Activated T-cell treated with anti-CD3 and anti-CD28 coated beads, Interleukin-2, amount 50 U/mL, for 1 hour (primary cell): ENCODE data around the gene YEATS2.
"Not testable (repeated sequence)": the region's sequence is repeated elsewhere in the genome, so short reads cannot be mapped to it uniquely, and the experiment has no call there.

ENCODE experiments used
- DNase-seq: peaks from one replicate; pipeline ENCODE4 v3.0.0-alpha.2; 2020

The YEATS2 gene

GRCh38 chr3:183779896-183780465 lies 82.4 kb downstream of the YEATS2 start:
- DNase-seq: no peak

DNA sequence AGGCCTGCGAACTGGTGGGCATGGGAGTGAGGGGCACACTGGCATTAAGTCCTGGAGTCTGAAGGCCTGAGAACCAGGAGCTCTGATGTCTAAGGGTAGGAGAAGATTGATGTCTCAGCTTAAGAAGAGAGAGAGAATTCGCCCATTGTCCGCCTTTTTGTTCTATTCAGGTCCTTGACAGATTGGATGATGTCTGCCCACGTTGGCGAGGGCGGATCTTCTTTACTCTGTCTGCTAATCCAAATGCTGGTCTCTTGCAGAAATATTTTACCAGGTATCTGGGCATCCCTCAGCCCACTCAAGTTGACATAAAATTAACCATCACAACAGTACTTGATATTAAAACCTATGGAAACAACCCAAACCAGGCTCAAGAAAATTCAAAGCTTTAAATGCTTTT lies 83.6 kb downstream of the YEATS2 start:
- DNase-seq: no peak

- no peak for DNase-seq
Measured at GRCh38 chr3:183782576-183783276, 85.1 kb downstream of the YEATS2 start.

- not testable (repeated sequence) for DNase-seq
Measured at GRCh38 chr3:183784503-183784902, 86.9 kb downstream of the YEATS2 start.

DNA sequence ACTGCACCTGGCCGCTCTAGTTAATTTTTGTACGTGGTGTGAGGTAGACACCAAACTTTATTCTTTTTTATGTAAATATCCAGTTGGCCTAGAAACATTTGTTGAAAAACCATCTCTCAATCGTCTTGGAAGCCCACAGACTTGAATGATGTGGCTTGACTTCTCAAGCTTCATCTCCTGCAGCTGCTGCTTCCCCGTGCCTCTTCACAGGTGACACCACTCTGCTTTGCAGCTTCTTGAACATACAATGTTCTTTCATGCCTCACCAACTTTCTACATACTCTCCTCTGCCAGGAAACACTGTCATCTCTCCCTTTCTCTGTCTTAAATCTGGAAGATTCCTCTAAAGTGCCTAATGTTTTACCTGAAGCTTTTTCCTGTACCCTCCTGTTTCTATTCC lies 92.2 kb downstream of the YEATS2 start:
- no peak for DNase-seq

GRCh38 chr3:183790700-183791099 lies 93.1 kb downstream of the YEATS2 start:
- no peak for DNase-seq

- DNase-seq: no peak
Measured at GRCh38 chr3:183792976-183793375, 95.4 kb downstream of the YEATS2 start.

- no peak for DNase-seq
Measured at GRCh38 chr3:183794452-183794851, 96.9 kb downstream of the YEATS2 start.

DNA sequence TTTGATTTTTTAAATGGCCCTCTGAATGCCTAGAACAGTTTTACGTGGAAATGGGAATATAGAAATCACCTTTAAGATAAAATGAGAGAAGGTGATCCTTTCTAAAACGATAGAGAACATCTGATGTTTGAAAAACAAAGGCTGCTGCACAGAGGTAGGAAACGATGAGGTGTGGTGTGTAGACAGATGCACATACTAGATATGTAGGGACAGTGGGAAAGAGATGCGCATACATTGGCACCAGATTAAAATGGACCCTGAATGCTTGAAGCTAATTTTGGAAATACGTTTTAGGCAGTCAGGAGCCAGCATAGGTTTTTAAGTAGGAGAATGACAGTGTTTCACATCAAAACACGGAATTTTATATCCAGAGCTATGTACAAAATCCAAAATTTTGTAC lies 98.8 kb downstream of the YEATS2 start:
- no peak for DNase-seq

DNA sequence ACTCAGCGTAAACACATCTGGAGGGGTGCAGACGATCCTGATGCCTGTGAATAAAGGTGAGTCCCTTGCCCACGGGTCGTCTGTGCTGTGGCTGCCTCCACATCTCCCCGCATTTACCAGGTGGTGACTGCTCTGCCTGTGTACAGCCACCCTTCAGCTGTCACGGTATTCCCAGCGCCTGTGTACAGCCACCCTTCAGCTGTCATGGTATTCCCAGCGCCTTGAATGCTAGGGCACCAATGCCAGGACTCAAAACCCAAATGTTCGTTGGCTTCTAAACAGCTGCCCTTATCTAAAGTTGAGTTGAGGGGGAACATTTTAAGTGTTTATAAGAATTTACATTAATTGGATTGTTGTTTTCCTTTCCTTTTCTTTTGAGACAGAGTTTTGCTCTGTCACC lies 100.4 kb downstream of the YEATS2 start:
- DNase-seq: no peak

DNA sequence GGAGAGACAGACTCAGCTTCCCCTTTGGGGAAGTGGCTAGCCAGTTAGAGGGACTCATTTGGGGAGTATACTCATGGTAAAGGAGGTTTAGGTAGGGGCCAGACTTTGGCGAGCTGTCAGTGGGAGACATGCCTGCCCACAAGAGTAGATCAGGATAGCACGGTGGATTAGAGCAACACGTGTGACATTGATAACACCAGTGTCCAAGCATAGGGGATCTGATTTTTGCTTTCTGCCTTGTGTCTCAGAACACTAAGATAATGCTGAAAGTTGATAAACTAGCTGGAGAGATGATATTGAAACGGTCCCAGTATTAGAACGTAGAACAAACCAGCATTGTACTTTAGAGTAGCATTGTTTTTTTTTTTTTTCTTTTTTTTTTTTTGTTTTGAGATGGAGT lies 101.9 kb downstream of the YEATS2 start:
- DNase-seq: no peak

DNA sequence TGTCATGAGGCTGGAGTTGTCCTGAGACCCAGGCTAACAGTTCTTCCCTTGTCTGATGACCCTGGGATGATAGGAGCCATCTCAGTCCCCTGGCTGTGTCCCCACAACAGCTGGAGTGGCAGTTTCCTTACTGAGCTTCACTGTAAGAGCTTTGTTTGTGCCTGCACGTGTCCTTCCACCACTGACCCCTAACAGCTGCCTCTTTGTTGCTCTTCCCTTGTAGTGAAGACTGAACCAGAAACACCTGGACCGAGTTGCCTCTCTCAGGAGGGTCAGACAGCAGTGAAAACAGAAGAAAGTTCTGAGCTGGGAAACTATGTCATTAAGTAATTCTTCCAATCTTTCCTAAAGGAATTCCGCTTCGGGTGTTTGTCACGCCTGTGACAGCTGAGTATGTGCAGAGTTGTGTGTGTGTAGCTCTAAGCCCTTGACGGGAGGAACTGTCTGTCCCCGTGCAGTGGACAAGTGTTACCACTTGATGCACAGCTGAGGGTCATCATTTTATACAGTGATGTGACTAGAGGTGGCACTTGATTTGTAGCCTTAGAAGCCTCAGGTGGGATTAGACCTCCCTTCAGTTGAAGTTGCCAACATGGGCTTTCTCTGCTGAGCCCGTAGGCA lies 102.8 kb downstream of the YEATS2 start:
- no peak for DNase-seq

DNA sequence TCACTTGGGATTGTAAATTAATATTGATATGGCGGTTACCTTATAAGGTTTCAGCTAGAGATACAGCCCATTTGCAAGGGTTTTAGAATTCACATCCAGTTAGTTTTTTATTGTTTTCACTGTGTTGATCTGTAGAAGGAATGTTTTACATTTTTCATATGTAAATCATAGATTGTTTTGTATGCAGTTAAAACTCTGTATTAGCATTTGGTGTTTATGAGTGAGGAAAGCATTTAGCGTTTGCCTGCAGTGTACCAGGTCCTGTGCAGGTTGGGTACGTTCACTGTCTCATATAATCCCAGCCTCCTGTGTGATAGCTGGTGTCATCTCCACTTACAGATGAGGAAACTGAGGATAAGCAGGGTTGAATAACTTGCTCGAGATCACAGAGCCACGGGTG lies 104.0 kb downstream of the YEATS2 start:
- DNase-seq: no peak

- DNase-seq: no peak
Measured at GRCh38 chr3:183802989-183803388, 105.4 kb downstream of the YEATS2 start.

DNA sequence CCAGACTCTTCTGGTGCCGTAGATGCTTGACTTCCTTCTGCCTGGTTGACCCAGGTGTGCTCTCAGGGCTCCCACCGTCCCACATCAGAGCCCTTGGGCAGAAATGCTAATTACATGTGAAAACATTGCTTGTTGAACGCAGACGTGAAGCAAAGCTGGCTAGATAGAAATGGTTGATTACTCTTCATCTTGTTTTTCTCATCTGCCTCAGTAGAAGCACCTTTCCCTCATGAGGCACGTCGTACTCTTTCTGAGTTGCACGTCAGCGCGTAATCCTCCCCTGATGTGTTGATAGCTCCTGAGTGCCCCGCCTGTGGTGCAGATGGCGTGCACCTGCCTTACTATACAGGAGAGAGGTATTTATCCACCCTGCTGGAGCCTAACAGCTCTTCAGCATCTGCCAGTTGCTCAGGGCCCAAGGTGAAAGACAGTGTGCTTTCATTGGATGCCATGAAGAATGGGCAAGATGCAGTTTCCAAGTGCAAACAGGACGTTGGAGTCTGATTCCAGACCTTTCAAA lies 109.7 kb downstream of the YEATS2 start:
- DNase-seq: no peak

- no peak for DNase-seq
Measured at GRCh38 chr3:183807881-183808280, 110.3 kb downstream of the YEATS2 start.

- no peak for DNase-seq
Measured at GRCh38 chr3:183808355-183808754, 110.8 kb downstream of the YEATS2 start.

DNA sequence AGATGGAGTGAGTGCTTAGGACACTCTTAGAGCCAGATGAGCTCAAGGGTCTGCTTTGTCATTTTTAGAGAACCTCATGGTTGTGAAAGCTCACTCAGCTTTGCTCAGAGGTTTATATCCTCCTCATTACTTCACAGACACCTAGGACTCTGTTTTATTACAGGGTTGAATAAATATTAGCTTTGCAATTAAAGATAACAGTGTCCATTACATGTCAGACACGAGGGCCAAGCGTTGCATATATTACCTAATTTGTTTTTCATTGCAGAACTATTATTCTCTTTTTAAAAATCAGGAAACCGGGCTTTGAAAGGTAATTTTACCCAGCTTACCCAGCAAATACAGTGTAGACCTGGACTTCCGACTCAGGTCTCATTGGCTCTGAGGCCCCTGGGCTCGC lies 111.7 kb downstream of the YEATS2 start:
- no peak for DNase-seq

DNA sequence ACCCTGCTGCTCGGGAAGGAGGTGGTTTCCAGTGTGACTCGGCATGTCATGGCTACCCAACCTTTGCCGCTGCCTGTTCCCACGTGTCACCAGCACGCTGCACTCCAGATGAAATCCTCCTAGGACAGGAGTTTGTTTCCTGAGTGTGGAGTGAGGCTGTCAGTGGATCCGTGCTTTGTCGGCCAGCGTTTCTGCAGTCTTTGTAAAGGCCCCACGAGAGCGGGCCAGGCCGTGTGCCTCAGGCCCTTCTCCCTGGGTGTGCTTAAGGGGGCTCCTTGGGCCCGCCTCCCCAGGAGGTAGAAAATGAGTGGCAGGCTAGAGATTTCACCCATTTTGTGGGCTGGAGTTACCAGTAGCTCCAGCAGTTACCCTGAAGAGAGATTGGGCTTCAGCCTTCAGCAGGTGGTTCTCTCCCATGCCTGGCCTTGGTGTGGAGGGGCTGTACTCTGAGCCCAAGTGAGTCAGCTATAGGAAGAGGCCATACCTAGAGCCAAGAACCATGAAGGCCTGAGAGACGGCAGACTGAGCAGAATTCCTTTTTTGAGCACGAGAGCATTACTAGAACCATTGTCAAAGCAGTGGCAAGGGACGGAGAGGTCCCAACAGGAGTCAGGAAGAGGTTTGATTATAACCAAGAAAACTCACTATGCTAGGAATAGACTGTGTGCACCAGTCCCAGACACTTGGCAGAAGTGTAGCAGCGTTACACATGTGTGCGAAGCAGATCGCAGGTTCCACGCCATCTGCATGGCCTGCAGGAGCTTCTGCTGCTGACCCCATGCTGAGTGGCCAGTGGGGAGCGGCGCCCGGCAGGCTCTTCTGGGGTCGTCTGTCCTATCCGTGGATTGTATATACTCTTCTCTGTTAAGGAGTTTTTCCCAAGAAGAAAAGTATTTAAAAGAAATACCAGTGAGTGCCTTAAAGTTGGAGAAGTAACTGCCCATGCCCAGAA lies 113.3 kb downstream of the YEATS2 start:
- DNase-seq: no peak

- no peak for DNase-seq
Measured at GRCh38 chr3:183811638-183812037, 114.0 kb downstream of the YEATS2 start.

DNA sequence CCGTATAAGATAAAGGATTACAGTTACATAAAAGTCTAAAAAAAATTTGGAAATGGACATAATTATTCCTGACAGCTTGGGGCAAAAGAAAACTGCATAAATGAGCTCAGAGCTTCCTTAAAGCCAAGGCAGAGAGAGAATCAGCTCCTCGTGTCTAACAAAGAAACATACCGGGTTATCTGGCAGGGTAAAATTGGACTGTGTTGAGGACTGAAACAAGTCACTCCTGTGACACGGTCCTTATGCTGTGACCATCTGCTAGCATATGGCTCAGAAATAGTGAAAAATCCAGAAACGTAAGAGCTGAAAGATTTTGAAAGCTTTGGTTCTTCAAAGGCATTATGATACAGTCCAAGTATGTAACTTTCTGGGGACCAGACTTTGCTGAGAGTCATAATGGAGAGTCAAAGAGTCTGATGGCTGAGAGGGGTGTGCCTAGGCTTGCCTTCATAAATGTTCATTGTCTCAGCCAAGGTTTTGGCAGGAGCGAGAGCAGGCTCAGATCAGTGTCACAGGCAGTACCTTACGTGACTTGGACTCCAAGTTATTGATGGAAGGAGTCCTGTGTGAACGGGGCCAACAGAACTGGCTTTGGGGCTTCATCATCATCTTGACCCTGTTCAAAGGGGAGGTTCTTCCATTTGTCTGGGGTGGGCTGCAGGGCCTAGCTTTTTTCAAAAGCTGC lies 115.3 kb downstream of the YEATS2 start:
- no peak for DNase-seq

DNA sequence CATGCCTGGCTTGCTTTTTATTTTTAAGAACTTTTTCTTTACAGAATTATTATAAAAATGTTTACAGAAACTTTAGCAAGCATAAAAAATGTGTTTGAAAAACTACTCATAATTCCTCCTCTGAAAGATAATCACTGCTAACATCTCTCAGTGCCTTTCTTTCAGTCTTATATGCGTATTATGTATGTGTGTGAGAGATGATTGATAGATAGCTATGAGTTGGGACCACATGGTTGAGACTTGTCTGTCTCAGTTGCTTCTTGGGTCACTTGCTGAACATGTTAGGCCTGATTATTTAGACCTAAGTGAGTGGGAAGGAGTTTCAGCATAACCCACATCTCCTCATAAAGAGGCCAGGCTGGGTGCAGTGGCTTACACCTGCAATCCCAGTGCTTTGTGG lies 116.6 kb downstream of the YEATS2 start:
- DNase-seq: no peak

GRCh38 chr3:183815563-183815940 lies 118.0 kb downstream of the YEATS2 start:
- DNase-seq: no peak
